Gastroesophageal sphincter (tissue), 3 donors: Measurements from ENCODE around the gene DHX35.

Experiments used
- CTCF ChIP-seq, 4 experiments: fragments of 200-600 bp in 2 of 4; fragments of 450-650 bp in 2 of 4; sonication (generic) in 1 of 4; IDR thresholded peaks; one replicate each; pipeline ENCODE4 v1.5.1; 2017 to 2019; ENCODE audit warnings: antibody characterized with exemption in 4 of 4, mild to moderate bottlenecking in 2 of 4, moderate library complexity in 2 of 4
- EP300 ChIP-seq: sonication (generic); formaldehyde crosslinking; IDR thresholded peaks from one replicate; pipeline ENCODE4 v1.6.1; 2017; ENCODE audit warnings: antibody characterized with exemption, mild to moderate bottlenecking
- POLR2AphosphoS5 ChIP-seq: sonication (generic); formaldehyde crosslinking; IDR thresholded peaks from one replicate; pipeline ENCODE4 v1.6.1; 2017; ENCODE audit warnings: antibody characterized with exemption

GRCh38 chr20:39019805-39020325 is 57.7 kb downstream of the DHX35 start:
- TF ChIP-seq EP300 (no peak), POLR2AphosphoS5 (peak; percentile 25), CTCF (IDR thresholded peaks at IDR 0.05) (no peak)
